ENCODE data around the gene FBRSL1. TPM values are rescaled to one million over a fixed set of nuclear protein-coding genes. Genes with fewer than 3 reads are reported as not detected.

The FBRSL1 gene
- total and polyA plus RNA-seq, 9 of the 15 experiments (the other 6 are each of a cell fraction or from before 2014, with no cell fraction given): 0.24 to 129 (median 7.3) TPM

GRCh38 chr12:132500142-132500855 lies 10.3 kb downstream of the FBRSL1 start:
- H3K27me3 ChIP-seq (ENCODE audit: control insufficient read depth in 2 of 2, insufficient read depth in 2 of 2, low read length in 2 of 2): no peaks in the 10 kb centered on the region
- no peaks in the 10 kb centered on the region for H3K9me3 ChIP-seq (replicated peaks; ENCODE audit: control insufficient read depth, insufficient read depth, low read depth, low read length)
- H3K79me2 ChIP-seq (ENCODE audit: control insufficient read depth, insufficient read depth, low read length): peaks cover 99% of the 10 kb centered on the region
- in situ Hi-C loops (cut with MboI) (no loop called here), intact Hi-C loops (cut with micrococcal nuclease) (no loop called here)
- peaks cover 89% of the 10 kb centered on the region for H4K20me1 ChIP-seq (replicated peaks; ENCODE audit: control insufficient read depth, insufficient read depth, low read length)
- no TSS peak for BruUV-seq (replicated peaks)
- H3K9ac ChIP-seq (ENCODE audit: insufficient read depth in 1 of 2, low read depth in 2 of 2, low read length in 2 of 2): peak overlapping the region in 1 of 2 experiments; percentile 82; a peak in 2 of 4 replicates
- peaks cover 3% of the 10 kb centered on the region; the same call in 1 of the 3 replicates for H3K36me3 ChIP-seq (ENCODE audit: control insufficient read depth, insufficient read depth, low read length)
- ChIA-PET POLR2A (interaction anchor here (0.6 kb wide), 1 partner anchor 19 kb away, joined by 3 read pairs; no protein-coding TSS in a partner anchor), CTCF (ENCODE audit: low intra/inter-chr PET ratio) (no interaction called here)
- no peak overlapping the region for H3K4me3 ChIP-seq
- FAIRE-seq (no peak), ATAC-seq (peak; percentile 25), DNase-seq (ENCODE audit: extremely low read depth in 1 of 4, low spot score in 3 of 4) (no peak)
- TF ChIP-seq ZBTB33 (CRISPR knock-in tag; IDR thresholded peaks at IDR 0.05) (peak; percentile 38; the same call in 1 of the 2 replicates), CHD4 (IDR thresholded peaks at IDR 0.05; ENCODE audit: insufficient read depth, insufficient replicate concordance, low read depth, low read length, poor library complexity, severe bottlenecking) (no peak), PRDM10 (IDR thresholded peaks at IDR 0.05; ENCODE audit: partially characterized antibody) (peak; percentile 71), FOXO4 (CRISPR knock-in tag; IDR thresholded peaks at IDR 0.05) (no peak), DIDO1 (tag; IDR thresholded peaks at IDR 0.05; ENCODE audit: low read depth) (no peak), E2F6 (IDR thresholded peaks at IDR 0.05; ENCODE audit: borderline replicate concordance in 1 of 2, extremely low read depth in 1 of 2, insufficient read depth in 1 of 2, insufficient read length in 1 of 2, low read depth in 1 of 2, low read length in 1 of 2, poor library complexity in 1 of 2, severe bottlenecking in 1 of 2) (no peak)
- H2AFZ ChIP-seq (ENCODE audit: low read depth, low read length): no peak overlapping the region
- H3K9me1 ChIP-seq (ENCODE audit: control insufficient read depth, insufficient read depth, low read length): peaks cover 41% of the 10 kb centered on the region
- 72% methylated on average over 13 of the region's 19 CpGs for WGBS (ENCODE audit: insufficient coverage, low coverage, missing lambda C conversion rate)
- peaks cover 21 to 100% of the 10 kb centered on the region in 2 experiments; a peak in 4 of 5 replicates for H3K4me1 ChIP-seq (replicated peaks in 1 of 2; ENCODE audit: control insufficient read depth in 2 of 2, insufficient read depth in 2 of 2, low read length in 2 of 2)
- no peak overlapping the region for H3K27ac ChIP-seq (ENCODE audit: extremely low read depth, low read depth, low read length)
- H3K4me2 ChIP-seq (ENCODE audit: insufficient read depth, low read length): no peak overlapping the region
